GM21423 (cell line): ENCODE data around the gene INO80B.
"Not testable (repeated sequence)": the region's sequence is repeated elsewhere in the genome, so short reads cannot be mapped to it uniquely, and the experiment has no call there.

Experiments
- ATAC-seq: cut with Tn5 transposase; IDR thresholded peaks from one replicate; pipeline ENCODE4 v1.9.1; 2021; ENCODE audit warnings: mild to moderate bottlenecking, moderate library complexity; ENCODE audit not compliant: unreplicated experiment

Gene INO80B

GRCh38 chr2:74425523-74425922 is 29.4 kb upstream of the INO80B start:
- ATAC-seq = no peak

DNA sequence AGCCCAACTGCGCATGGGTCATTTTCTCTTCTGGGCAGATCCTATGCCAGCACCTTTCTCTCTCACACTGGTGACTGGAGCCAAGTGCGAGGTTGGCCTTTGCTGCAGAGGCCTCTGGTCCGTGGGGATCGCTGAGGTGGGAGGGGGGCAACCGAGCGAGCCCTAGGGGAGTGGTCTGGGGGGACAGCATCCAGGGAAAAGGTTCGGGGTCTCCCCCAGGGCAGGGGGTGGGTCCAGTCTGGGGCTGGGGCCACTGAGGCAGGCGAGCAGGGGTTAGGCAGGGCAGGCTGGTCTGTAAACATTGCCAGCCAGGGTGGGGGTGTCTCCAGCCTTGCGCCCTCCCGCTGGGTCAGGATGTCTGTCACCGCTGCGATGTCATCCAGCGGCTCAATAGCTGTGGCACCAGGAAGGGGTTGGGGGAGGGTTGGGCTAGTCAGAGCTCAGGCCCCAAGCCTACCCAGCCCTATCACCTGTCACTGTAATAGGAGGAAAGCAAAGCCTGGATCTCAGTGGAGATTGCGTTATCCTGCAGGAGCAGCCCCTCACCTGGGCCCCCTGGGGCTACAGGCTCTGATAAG is 28.6 kb upstream of the INO80B start:
- ATAC-seq = no peak

- no peak for ATAC-seq
These were observed 27.3 kb upstream of the INO80B start for GRCh38 chr2:74427551-74427950.

DNA sequence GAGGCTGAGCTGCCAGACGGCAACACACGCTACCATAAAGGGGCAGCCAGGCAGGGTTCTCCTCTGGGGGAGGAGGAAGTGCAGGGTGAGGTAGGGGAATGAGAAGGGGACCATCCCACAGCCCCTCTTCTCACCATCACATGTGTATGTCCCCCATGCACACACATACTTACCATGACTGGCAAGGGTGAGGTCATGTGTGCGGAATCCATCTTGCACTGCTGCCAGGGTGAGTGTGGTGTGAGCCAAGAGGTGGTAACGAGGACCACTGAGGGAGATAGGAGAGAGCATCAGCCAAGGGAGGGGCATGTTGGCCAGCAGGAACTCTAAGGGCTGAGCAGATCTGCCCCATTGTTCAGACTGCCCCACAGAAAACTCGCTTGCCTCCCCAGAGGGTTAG is 26.2 kb upstream of the INO80B start:
- ATAC-seq = no peak

- ATAC-seq = no peak
These were observed 25.1 kb upstream of the INO80B start for GRCh38 chr2:74429487-74430451.

- ATAC-seq = no peak
These were observed 24.4 kb upstream of the INO80B start for GRCh38 chr2:74430502-74430901.

DNA sequence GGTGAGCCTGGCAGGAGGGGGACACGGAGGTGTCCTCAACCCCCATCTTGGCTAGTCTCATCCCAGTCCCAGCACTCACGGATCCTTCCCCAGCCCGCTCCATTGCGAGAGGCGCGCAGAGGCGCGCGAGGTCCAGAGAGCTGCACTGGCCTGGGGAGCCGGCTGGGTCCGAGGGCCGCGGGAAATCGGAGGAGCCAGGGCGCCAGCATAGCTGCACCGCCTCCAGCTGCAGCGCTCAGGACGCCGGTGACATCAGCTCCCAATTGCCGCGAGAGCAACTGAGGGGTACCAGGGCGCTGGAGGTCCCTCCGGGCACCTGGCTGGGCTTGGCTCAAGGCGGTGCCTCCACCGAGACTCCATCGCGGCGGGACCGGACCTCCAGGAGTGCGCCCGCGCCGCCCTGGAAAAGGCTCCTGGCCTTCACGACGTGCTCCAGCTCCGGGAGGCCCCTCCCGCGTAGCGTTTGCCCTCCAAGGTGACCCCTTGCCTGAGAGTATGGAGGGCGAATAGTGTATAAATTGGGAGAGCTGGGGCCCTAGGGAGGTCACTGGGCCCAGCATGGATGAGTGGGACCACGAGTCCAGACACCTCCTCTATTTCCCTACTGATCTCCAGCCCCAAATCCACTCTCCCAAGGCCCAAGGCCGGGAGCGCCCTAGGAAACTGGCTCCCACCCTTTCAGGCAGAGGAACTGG is 18.6 kb upstream of the INO80B start:
- no peak for ATAC-seq

DNA sequence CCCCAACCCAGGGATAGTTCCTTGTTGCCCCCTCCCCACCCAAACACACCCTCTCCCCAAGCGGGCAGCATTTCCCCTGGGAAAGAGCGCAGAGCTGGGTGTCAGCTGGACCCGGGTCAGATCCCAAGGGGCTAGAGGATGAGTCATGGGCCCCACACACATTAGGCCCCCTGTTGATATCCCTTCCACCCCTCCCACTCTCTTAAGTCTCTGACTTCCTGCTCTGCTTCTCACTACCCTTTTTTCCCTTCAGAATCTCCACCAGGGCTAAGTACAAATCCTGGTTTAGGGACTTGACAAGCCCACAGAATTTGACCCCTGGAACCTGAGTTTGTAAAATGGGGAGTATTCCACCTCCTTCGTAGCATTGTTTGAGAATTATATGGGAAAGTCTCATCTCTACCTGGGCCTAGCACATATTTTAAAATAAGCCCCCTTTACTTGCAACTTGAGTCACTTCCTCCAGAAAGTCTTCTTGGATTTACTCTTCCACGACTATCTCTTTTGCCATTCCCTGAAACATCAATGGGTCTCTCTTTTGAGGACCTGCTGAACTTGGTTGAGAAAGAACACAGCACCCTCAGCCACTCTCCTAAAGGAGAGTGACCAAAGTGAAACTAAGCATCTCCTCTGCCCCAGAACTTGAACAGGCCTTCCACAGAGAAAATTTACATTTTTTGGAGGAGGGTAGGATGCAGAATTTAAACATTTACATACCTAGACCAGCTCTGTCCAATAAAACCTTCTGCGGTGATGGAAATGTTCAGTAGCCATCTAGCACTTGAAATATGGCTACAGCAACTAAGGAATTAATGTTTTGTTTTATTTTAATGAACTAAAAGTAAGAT is 17.8 kb upstream of the INO80B start:
- no peak for ATAC-seq

DNA sequence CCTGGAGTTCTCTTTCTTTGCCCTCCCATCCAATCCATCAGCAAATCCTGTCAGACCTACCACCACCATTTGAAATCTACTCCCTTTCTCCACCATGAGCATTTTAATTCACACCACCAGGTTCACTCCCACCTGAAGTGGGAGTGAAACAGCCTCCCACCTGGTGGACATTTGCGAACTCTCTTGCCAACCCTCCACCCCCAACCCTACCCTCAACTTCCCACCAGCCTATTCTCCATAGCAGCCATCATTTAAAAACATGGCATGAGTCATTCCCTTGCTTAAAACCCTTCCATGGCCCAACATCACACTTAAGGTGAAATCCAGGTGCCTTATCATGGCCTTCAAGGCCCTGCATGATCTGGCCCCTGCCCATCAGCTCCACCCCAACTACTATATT is 16.6 kb upstream of the INO80B start:
- no peak for ATAC-seq

- ATAC-seq = no peak
These were observed 15.5 kb upstream of the INO80B start for GRCh38 chr2:74439373-74439772.

DNA sequence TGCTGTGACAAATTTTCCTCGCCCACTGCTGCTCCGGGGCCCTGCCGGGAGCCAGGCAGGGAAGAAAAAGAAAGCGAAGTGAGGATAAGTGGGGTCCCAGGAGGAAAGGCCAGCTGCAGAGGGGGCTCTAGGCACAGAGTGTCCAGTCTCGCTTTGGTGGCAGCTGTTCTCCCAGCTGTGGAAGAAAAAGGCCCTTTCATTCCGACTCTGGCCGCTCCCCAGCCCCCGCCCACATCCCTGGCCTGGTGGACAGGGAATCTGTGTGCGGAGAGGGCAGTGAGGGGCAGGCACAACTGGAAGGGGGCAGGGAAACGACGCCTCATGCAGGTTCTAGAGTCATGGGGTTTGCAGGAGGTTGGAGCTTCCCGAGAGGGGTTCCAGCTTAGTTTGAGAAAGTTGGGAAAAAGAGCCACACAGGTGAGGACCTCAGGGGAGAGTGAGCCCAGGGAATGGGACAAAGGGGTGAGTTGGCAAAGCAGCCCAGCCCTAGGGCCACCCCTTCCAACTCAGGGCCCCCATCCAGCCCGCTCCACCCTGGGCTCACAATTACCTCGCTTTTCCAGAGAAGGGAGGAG is 15.0 kb upstream of the INO80B start:
- ATAC-seq = no peak

DNA sequence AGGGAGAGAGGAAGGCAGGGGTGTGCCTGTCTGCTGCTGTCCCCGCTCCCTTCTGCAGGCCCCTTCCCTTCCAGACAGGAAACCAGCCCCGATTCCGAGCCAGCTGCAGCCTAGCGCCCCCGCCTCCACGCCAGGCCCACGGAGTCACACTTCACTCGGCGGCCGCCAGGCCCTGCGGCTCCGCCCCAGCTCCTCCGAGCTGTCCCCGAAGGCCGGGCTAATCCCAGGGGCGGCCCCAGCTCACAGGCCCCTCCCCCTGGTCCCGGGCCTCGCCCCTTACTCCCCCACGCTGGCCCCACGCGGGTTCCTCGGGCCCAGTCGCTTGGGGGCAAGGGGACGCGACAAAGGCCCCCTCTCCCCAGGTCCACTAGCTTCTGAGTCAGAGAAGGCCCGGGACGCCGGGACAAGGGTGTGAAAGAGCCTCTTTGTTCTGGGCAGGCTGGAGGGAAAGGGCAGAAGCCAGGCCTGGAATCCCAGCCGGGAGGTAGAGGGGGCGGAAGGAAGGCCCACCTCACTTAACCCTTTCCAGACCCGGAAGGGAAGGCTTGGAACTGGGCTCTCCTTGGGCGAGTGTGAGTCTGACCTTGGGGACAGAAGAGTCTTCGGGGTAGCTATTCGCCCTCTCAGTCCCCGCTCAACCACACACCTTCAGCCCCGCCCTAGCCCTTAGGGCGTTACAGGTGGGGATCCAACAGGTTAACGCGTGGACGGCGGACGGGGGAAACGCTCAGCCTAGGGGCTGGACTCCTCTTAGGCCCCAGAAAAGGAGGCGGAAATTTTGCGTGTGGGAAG is 14.3 kb upstream of the INO80B start:
- ATAC-seq = peak; percentile 80

- ATAC-seq = peak; percentile 23
These were observed 13.7 kb upstream of the INO80B start for GRCh38 chr2:74441170-74441689.

DNA sequence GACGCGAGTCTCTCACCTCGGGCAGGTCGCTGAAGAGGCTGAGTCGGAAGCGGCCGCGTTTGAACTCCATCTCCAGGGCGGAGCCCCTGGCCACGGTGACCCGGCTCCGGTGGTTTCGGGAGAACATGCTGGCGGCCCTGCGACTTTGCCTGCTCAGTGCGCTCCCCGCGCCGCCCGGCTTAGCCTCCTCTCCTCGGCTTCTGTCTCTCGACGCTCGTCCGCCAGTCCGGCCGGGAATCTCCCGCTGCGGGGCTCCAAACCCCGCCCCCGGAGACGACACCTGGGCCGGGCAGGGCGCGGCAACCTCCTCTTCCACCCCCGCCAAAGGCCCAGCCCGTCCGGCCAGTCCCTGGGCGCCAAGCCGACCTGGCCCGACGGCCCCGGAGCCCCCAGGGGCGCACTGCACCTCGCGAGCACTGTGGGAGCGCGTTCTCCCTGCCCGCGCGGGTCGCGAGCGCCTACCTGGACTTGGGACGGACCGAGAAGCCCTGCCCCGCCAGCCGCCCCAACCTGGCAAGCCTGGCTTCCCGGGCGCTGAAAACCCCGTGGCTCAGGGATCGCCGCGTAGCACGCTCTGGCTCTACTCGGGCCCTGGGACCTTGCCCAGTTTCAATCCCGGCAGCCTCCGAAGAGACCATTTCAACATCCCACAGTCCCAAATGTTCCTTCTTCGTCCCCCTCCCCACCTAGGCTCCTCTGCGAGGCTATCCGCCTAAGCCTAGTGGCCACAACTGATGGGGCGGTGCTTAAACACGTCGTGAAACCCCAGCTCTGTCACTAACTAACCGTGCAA is 13.0 kb upstream of the INO80B start, which contains the start of gene RTKN:
TSS of gene RTKN (minus strand) at position 248 of the 793 bp plus-strand sequence. CDS start at position 127, 121 bp downstream.
- peak; percentile 37 for ATAC-seq

- ATAC-seq = not testable (repeated sequence)
These were observed 12.2 kb upstream of the INO80B start for GRCh38 chr2:74442483-74443297.

GRCh38 chr2:74444498-74445318 is 10.2 kb upstream of the INO80B start:
- no peak for ATAC-seq
